Testis (tissue), 2 donors: Measurements from ENCODE around the gene BAIAP3.

Experiments
- CTCF ChIP-seq, 3 experiments: fragments of 450-650 bp in 2 of 3; fragments of 200-600 bp in 1 of 3; sonication (generic) in 1 of 3; IDR thresholded peaks; one replicate each; pipeline ENCODE4 v1.5.1; 2016 to 2019; ENCODE audit warnings: antibody characterized with exemption in 3 of 3, mild to moderate bottlenecking in 2 of 3, moderate library complexity in 1 of 3
- POLR2A ChIP-seq: fragments of 450-650 bp; IDR thresholded peaks from one replicate; pipeline ENCODE4 v1.6.1; 2017; ENCODE audit warnings: antibody characterized with exemption, mild to moderate bottlenecking, moderate library complexity

GRCh38 chr16:1341495-1342420 is 8.3 kb downstream of the BAIAP3 start:
- no peak for TF ChIP-seq POLR2A
- TF ChIP-seq CTCF (IDR thresholded peaks at IDR 0.05) = no peak
